Aorta (tissue), 5 donors: Measurements from ENCODE around the gene CD300LD. TPM values are rescaled to one million over a fixed set of nuclear protein-coding genes. Genes with fewer than 3 reads are reported as not detected.

Experiments used
- ATAC-seq: fragments of 200-7000 bp; cut with Tn5 transposase; one replicate; pipeline ENCODE4 v1.9.1; 2022; ENCODE audit warnings: moderate library complexity; ENCODE audit not compliant: low FRiP score
- DNase-seq, 2 donors: peaks; one replicate each; pipeline ENCODE4 v3.0.0-alpha.2; 2020
- H3K27ac ChIP-seq, 2 donors: one replicate each; pipeline ENCODE4 v1.5.1; 2013; ENCODE audit warnings: low read length in 2 of 2, mild to moderate bottlenecking in 2 of 2, moderate library complexity in 2 of 2, control low read depth in 1 of 2, inconsistent platforms in 1 of 2, low read depth in 1 of 2
- H3K27me3 ChIP-seq, 2 donors: one replicate each; pipeline ENCODE4 v1.6.1; 2013; ENCODE audit warnings: control low read depth in 1 of 2, low read length in 1 of 2, mild to moderate bottlenecking in 1 of 2, moderate library complexity in 1 of 2; ENCODE audit not compliant: insufficient read depth in 2 of 2, control insufficient read depth in 1 of 2
- H3K36me3 ChIP-seq, 2 donors: one replicate each; pipeline ENCODE4 v1.6.1; 2013; ENCODE audit warnings: control low read depth in 1 of 2, low read length in 1 of 2, mild to moderate bottlenecking in 1 of 2; ENCODE audit not compliant: insufficient read depth in 2 of 2, control insufficient read depth in 1 of 2
- H3K4me1 ChIP-seq, 2 donors: one replicate each; pipeline ENCODE4 v1.6.1; 2013; ENCODE audit warnings: low read length in 2 of 2, control low read depth in 1 of 2, mild to moderate bottlenecking in 1 of 2, moderate library complexity in 1 of 2; ENCODE audit not compliant: insufficient read depth in 2 of 2, control insufficient read depth in 1 of 2
- H3K4me3 ChIP-seq, 2 donors: one replicate each; pipeline ENCODE4 v1.5.1; 2013; ENCODE audit warnings: low read length in 2 of 2, control low read depth in 1 of 2, mild to moderate bottlenecking in 1 of 2
- H3K9me3 ChIP-seq: one replicate; pipeline ENCODE4 v1.6.1; 2013; ENCODE audit warnings: mild to moderate bottlenecking, low read length; ENCODE audit not compliant: control insufficient read depth
- WGBS, 2 donors: extraction: QIAGEN DNeasy Blood & Tissue Kit; methylation state at CpG; one replicate each; pipeline ENCODE4 v1.1.7; 2013; 5-methylcytosine and 5-hydroxymethylcytosine counted together
- intact Hi-C, 2 donors: fragments of 100-400 bp; cut with DNase I; formaldehyde crosslinking; loops; one replicate each; pipeline versions ENCODE4 v1.14.2 to v1.15.0; 2022
- polyA plus RNA-seq, 2 donors: library from polyadenylated mRNA; stranded (reverse); fragments of 200-250 nt; gene quantifications; one replicate each; pipeline ENCODE4 v1.2.3, GENCODE V29; 2013
- total RNA-seq, 2 donors: library from RNA; stranded (reverse); fragmentation: NEBNext Ultra II Directional; extraction: Animal tissue kit (Norgen Biotek cat#: 25700); gene quantifications; one replicate each; pipeline ENCODE4 v1.2.1, GENCODE V29; 2021
- donor health status: healthy with polysubstance abuse.
- donor health status: Bipolar disorder and iron deficiency.
- donor health status: DM: no; HTN: no; CAD: no.
- donor health status: DM: no; HTN: no; CAD: no.
- donor health status: DM: yes; HTN: yes; CAD: no.

CD300LD gene
- total and polyA plus RNA-seq, 4 donors, result 0.75 TPM; not detected in 3

DNA sequence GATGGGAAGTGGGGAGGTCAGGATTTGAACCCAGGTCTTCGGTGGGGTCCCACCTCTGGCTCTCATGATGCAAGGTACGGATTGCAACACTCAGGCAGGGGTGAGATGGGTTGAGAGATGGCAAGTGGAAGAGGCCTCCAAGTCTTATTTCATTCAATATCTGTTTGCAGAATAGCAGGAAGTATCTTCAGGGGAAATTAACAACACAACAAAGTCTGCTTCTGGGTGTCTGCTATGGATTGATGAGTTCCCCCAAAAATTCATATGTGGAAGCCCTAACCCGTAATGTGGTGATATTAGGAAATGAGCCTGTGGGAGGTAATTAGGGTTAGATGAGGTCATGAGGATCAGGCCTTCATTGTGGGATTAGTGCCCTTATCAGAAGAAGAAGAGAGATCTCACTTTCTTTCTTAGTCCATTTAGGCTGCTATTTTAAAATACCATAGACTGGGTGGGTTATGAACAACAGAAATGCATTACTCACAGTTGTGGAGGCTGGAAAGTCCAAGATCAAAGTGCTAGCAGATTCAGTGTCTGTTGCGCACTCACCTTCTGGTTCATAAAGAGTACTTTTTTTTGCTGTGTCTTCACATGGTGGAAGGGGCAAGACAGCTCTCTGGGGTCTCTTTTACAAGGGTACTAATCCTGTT lies 20.3 kb downstream of the CD300LD start:
- no peaks in the 10 kb centered on the region for H3K36me3 ChIP-seq
- H3K9me3 ChIP-seq, result peaks cover 3% of the 10 kb centered on the region
- DNase-seq, result no peak
- H3K27ac ChIP-seq, result no peak overlapping the region
- WGBS, 2 donors, result 73 to 78% methylated on average over 4 of the region's 4 CpGs
- ATAC-seq, result no peak
- no peaks in the 10 kb centered on the region for H3K27me3 ChIP-seq
- no peak overlapping the region for H3K4me3 ChIP-seq
- no peaks in the 10 kb centered on the region for H3K4me1 ChIP-seq
- intact Hi-C loops, result no loop called here

DNA sequence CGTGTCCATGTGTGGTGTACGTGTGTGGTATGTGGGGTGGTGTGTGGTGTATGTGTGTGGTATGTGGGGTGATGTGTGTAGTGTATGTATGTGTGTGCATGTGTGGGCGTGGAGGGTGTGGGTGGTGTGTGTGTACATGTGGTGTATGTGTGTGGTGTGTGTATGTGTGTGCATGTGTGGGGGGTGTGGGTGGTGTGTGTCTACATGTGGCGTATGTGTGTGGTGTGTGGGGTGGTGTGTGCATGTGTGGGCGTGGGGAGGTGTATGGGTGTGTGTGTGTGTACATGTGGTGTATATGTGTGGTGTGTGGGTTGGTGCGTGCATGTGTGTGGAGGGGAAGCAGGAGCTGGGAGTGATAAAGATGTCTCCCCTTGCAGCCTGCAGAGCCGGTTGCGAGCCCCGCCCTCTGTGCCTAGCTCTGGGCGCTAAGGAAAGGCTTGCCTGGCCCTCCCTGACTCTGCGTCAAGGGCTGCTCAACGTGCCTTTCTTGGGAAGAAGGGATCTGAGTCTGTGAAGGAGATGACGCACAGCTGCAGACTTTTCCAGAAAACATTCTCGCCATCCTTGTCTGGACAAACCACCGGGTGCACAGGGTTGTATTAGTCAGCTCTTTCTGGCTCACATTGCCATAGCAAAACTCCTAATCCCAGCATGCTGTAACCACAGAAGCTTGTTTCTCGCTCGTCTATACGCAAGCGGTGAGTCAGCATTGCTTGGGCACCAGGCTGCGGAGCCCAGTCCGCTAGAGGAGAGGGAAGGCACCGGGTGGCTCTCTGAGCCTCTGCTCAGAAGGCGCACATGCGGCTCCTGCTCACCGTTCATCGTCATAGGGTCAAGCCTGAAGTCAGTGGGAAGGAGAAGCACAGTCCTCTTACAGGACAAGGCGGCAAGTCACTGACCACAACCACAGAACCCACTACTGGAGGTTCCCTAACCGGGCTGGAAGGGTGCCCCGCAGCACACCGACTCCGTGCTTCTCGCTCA lies 22.8 kb downstream of the CD300LD start:
- intact Hi-C loops, result no loop called here
- DNase-seq (peak in 1 of 2 donors; percentile 91), ATAC-seq (peak; percentile 24)
- Histone ChIP-seq H3K4me3 (no peak overlapping the region), H3K36me3 (no peaks in the 10 kb centered on the region), H3K9me3 (peaks cover 1% of the 10 kb centered on the region), H3K27me3 (no peaks in the 10 kb centered on the region), H3K27ac (no peak overlapping the region), H3K4me1 (no peaks in the 10 kb centered on the region)
- 61 to 72% methylated on average over 32 of the region's 32 CpGs for WGBS, 2 donors

DNA sequence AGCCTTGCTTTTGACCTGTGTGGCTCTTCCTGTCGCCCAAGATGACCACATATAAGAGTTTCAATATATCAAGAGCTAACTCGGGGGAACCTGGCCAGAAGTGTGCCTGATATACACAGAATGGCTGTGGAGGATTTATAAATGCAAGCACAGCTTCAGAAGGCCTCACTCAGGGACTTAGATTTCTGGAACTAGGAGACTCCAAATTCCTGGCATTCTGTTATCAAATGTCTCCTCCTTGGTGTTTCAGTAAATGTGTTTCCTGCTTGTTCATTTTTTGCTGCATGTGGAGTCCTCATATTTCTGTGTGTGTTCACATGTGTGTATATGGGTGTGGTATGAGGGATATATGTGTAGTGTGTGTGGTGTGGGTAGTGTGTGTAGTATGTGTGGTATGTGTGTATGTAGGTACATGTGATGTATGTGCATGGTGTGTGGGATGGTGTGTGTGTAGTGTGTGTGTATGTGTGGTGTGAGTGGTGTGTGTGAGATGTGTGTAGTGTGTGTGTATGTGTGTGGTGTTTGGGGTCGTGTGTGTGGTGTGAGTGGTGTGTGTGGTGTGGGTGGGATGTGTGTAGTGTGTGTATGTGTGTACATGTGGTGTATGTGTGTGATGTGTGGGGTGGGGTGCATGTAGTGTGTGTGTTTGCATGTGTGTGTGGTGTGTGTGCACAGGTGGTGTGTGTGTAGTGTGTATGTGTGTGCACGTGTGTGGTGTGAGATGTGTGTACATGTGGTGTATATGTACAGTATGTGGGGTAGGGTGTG lies 23.8 kb downstream of the CD300LD start:
- Histone ChIP-seq H3K9me3 (peaks cover 1% of the 10 kb centered on the region), H3K4me1 (no peaks in the 10 kb centered on the region), H3K27me3 (no peaks in the 10 kb centered on the region), H3K36me3 (no peaks in the 10 kb centered on the region), H3K27ac (no peak overlapping the region), H3K4me3 (no peak overlapping the region)
- 74 to 80% methylated on average over 4 of the region's 4 CpGs for WGBS, 2 donors
- DNase-seq (no peak), ATAC-seq (no peak)
- intact Hi-C loops, result no loop called here

DNA sequence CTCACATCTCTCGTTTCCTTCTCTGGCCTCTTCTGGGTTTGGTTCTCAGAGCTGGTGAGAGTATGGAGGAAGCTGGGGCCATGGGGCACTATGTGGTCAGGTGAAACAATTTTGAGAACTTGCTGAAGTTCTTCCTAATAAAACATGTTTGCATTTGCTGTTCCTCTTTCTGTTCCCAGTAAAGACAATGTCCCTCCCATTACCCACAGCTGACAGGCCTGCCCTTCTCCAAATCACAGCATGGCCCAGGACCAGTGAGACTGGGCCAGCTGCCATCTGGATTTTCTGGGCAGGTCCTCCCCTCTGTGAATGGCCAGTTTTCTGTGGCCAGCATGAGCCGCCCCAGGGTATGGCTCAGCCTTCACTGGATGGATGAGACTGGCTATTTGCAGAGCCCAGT lies 24.7 kb downstream of the CD300LD start, which contains the start of gene CD300H:
CD300H (minus strand) TSS at position 113 of the 400 bp plus-strand sequence.
- H3K36me3 ChIP-seq, result no peaks in the 10 kb centered on the region
- no peak within 1 kb of the TSS for H3K27ac ChIP-seq
- intact Hi-C loops, result no loop called here
- H3K27me3 ChIP-seq, result no peaks in the 10 kb centered on the region
- H3K4me3 ChIP-seq, result no peak within 1 kb of the TSS
- WGBS, 2 donors, result 78 to 80% methylated on average over 2 of the region's 2 CpGs
- H3K9me3 ChIP-seq, result no peaks in the 10 kb centered on the region
- peak in 1 of 2 donors; percentile 76 for DNase-seq
- no peak for ATAC-seq
- no peaks in the 10 kb centered on the region for H3K4me1 ChIP-seq

DNA sequence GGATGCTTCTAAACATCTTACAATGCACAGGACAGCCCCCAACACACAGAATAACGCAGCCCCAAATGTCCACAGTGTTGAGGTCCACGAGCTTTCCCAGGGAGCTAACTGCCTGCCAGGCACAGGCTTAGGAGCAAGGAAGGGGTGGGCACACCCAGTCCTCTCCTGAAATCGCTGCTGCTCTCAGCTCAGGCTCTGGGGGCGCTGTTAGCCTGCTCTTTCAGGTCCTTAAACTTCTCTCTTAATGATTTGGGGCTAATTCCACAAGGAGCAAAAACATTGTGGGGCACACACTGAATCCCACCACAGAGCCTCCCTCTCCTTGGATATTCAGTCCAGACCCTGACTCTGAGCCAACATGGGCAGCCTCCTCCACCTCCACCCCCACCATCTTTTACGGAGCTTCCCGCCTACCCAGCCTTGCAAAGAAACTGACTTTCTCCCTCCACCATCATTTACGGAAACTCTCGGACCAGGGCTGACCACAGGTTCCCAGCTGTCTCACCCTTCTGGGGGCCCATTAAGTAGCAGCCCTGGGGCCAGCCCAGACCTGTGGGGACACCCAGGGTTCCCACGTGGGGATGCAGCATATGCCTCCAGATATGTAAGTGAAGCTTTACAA lies 25.8 kb downstream of the CD300LD start:
- Histone ChIP-seq H3K9me3 (no peaks in the 10 kb centered on the region), H3K36me3 (no peaks in the 10 kb centered on the region), H3K4me1 (no peaks in the 10 kb centered on the region), H3K27me3 (no peaks in the 10 kb centered on the region), H3K27ac (no peak overlapping the region), H3K4me3 (no peak overlapping the region)
- WGBS, 2 donors, result 26 to 33% methylated on average over 9 of the region's 9 CpGs
- intact Hi-C loops, result no loop called here
- DNase-seq (no peak), ATAC-seq (no peak)

DNA sequence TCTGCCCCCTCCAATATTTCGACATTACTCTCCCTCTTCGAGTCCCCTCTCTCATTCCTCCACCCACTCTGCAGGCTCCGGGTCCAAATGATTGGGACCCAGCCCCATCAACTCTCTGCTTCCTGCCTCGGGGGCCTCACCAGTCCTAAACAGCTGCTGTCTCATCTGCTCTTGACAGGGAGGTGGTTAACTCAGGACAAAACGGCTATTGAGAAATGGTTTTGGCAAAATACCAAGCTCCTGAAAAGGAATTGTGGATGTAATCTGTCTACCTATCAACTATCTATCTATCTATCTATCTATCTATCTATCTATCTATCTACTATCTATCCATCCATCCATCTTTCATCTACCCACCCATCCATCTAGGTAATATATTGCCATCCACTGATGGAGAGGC lies 27.0 kb downstream of the CD300LD start:
- no peaks in the 10 kb centered on the region for H3K4me1 ChIP-seq
- intact Hi-C loops, result no loop called here
- ATAC-seq (no peak), DNase-seq (no peak)
- WGBS, 2 donors, result 53 to 68% methylated on average over 5 of the region's 5 CpGs
- no peak overlapping the region for H3K4me3 ChIP-seq
- no peaks in the 10 kb centered on the region for H3K36me3 ChIP-seq
- no peaks in the 10 kb centered on the region for H3K27me3 ChIP-seq
- no peaks in the 10 kb centered on the region for H3K9me3 ChIP-seq
- H3K27ac ChIP-seq, result no peak overlapping the region

DNA sequence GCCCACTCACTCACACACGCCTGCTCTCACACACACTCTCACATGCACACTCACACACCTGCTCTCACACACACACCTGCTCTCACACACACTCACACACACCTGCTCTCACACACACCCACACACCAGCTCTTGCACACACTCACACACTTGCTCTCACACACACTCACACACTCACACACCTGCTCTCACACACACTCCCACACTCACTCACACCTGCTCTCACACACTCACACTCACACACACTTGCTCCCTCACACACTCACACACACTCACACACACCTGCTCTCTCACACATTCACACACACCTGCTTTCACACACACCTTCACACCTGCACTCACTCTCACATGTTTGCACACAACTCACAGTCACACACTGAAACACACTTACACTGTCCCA lies 28.7 kb downstream of the CD300LD start:
- Histone ChIP-seq H3K27ac (no peak overlapping the region), H3K4me1 (no peaks in the 10 kb centered on the region), H3K4me3 (no peak overlapping the region), H3K36me3 (no peaks in the 10 kb centered on the region), H3K27me3 (no peaks in the 10 kb centered on the region), H3K9me3 (peaks cover 1% of the 10 kb centered on the region)
- DNase-seq (no peak), ATAC-seq (no peak)
- 84 to 90% methylated on average over 1 of the region's 1 CpG for WGBS, 2 donors
- intact Hi-C loops, result no loop called here

DNA sequence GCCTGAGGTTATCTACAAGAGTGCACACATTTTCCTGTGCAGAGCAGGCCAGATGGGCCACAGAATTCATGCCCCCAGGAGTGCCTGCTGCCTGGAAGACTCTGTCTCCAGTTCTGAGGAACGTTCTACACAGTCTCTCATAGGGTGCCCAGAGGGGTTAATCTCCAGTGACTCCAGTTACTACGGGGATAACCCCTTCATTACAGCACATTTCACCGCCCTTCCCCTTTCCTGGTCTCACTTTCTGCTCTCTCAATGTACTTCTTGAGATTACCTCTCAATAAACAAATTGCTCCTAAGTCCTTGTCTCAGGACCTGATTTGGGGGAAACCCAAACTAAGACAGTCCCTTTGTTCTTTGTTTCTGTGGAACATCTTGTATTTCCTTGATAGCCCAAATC lies 30.5 kb downstream of the CD300LD start:
- ATAC-seq (no peak), DNase-seq (no peak)
- intact Hi-C loops, result no loop called here
- WGBS, 2 donors, result 64 to 77% methylated on average over 3 of the region's 3 CpGs
- Histone ChIP-seq H3K9me3 (peaks cover 1% of the 10 kb centered on the region), H3K36me3 (no peaks in the 10 kb centered on the region), H3K27ac (no peak overlapping the region), H3K4me1 (no peaks in the 10 kb centered on the region), H3K27me3 (no peaks in the 10 kb centered on the region), H3K4me3 (no peak overlapping the region)
